OCI-M2 (cell line): ENCODE results near the gene NCAPH2.

ENCODE experiments used
- DNase-seq: peaks from one replicate; lab custom pipeline; 2025; ENCODE audit not compliant: unreplicated experiment; lab: John Stamatoyannopoulos, UW

The NCAPH2 gene

GRCh38 chr22:50507991-50508884 lies at the start of gene NCAPH2:
Gene NCAPH2, plus strand, starts transcription at chr22:50508224. Its CDS starts 114 bp downstream, at chr22:50508338.
- peak; percentile 52 for DNase-seq

- no peak for DNase-seq
Observed at GRCh38 chr22:50459016-50459415, 49.0 kb upstream of the NCAPH2 start.

GRCh38 chr22:50459496-50460140 lies 48.4 kb upstream of the NCAPH2 start:
- no peak for DNase-seq

GRCh38 chr22:50460938-50461337 lies 47.1 kb upstream of the NCAPH2 start:
- DNase-seq = no peak

GRCh38 chr22:50461536-50461935 lies 46.5 kb upstream of the NCAPH2 start:
- DNase-seq = no peak

DNA sequence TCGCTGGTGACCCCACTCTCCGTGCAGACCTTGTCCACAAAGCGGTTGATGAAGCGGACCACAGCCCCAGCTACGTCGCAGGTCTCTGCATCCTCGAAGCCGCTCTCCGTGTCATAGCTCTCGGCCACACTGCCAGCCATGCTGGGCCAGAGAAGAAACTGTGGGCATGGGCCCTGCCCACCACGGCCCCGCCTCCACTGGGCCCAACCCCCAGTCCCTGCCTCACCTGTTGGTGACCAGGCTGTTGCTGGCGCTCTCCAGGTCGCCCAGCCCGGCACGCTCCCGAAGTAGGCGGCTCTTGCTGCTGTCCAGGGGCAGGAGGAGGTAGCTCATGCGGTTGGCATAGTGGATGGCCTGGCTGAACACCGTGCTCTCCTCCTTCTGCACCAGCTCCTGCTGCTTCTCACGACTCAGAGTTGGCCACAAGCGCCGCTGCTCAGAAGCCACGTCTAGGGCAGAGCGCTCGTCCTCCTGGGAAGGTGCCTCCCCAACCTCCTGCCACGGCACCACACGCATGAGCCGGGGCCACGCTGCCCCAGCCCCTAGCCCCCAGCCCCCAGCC lies 46.0 kb upstream of the NCAPH2 start:
- no peak for DNase-seq

GRCh38 chr22:50463188-50463900 lies 44.7 kb upstream of the NCAPH2 start:
- no peak for DNase-seq

GRCh38 chr22:50464451-50464850 lies 43.6 kb upstream of the NCAPH2 start:
- no peak for DNase-seq

- no peak for DNase-seq
Observed at GRCh38 chr22:50465066-50465930, 42.7 kb upstream of the NCAPH2 start.

GRCh38 chr22:50467341-50467740 lies 40.7 kb upstream of the NCAPH2 start:
- no peak for DNase-seq

- DNase-seq = no peak
Observed at GRCh38 chr22:50467773-50468440, 40.1 kb upstream of the NCAPH2 start.

DNA sequence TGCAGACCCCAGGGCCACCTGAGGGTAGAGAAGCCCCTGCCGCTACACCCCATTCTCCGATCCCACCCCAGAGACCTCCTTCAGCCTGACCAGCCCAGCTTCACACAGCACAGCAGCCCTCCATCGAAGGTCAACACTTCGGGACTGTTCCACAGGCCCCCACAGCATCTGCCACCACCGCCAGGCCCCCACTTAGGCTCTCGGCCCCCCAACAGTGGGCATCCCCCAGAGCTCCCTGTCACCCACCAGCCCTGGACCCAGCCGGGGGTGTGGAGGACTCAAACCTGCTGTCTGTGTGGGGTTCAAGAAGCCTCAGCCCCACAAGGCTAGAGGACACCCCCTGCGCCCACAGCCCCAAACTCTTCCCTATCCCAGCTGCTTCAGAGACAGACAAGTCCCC lies 39.4 kb upstream of the NCAPH2 start:
- no peak for DNase-seq

DNA sequence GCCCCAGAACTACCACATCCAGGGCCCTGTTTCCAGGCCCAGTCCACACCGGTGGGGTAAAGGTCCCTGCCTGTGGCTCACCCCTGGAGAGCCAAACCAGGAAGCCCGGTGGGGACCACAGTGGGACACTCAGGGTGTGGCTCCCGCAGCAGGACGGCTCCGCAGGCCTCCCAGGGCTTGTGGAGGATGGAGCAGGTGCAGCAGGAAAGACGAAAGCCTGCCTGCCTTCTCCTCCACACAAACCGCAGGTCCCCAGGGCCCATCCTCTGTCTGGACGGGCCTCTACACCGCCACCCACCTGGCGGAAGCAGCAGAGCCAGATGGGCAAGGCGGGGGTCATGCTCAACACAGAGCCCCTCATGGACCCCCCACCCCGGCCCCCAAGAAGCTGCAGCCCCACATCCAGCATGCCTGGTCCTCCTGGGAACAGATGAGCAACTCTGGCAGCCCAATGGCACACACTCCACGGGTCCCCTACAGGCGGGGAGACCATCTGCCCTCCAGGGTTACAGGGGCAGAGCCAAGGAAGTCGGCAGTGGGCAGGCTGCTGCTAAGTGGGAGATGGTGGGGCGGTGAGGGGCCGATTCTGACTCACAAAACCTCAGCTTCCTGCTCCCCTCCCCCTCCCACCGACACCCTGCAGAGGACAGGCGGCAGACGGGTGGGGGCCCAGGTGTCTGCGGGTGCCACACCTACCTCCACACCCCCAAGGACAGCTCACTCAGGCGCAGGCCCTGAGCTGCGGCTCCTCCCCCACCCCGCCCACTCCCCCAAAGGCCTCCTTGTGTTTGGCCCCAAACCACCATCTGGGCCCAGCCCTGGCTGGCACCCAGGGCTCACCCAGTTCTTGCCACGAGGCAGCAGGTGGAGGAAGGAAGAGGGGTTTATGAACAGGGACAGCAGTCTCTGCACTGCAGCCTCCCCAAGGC lies 38.4 kb upstream of the NCAPH2 start:
- DNase-seq = no peak

DNA sequence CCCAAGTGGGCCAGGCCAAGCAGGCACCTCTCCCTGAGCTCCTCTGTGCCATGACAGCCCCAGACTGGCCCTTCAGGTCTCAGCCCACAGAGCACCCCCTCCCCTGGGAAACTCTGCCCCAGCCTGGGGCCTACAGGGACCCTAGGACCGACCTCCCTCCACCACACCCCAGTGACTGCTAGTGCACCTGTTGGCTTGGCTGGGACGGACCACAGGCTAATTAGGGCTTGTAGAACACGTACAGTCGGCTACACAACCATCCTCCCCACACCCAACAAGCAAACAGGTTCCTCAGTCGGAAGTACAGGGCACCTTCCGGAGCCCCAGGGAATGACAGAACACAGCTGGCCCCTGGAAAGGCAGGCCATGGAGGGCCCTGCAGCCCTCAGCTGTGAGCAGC lies 37.5 kb upstream of the NCAPH2 start:
- no peak for DNase-seq

DNA sequence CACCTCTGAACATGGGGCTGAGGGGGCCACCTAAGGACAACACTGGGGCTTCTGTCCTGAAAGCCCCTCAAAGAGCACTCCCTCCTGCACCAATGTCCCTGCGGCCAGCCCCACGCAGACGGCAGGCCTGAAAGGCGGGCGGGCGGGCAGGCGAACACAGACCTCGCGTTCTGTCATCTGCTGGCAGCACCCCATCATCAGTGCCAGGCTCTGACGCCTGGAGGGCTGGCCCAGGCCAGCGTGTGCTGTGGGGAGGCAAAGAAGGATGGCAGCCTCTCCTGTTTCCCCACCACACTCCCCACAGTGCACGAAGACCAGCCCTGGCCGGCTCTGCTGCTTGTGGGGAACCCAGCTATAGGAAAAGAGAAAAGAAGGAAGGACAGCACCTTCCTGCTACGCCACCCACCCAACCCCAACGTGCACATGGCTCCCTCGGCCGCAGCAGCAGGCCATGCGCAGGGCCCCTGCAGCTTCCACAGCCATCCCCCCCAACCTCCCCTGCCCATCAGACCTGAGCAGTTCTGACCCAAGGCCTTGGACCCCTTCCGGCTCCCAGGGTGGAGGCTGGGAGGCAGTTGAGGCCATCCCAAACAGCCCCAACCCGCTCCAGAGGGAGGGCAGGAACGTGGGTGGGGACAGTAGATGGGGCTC lies 36.7 kb upstream of the NCAPH2 start:
- no peak for DNase-seq

DNA sequence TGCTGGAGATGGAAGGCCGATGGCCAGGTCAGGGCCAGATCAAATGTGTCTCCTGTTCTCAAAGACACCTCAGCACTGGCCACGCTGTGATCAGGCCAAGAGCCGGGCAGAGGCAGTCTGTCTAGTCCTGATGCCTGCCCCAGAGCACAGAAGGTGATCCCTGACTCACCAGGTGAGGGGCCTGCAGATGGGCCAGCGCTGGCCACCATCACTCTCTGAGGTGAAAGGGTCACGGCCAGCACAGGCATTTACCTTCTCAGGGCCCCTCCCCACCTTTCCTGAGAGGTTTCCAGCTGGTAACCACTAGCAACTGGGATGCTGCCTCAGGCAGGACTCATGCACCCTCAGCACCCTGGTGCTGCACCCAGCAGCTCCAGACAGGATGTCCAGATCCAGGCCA lies 36.1 kb upstream of the NCAPH2 start:
- no peak for DNase-seq

- DNase-seq = no peak
Observed at GRCh38 chr22:50473088-50473487, 34.9 kb upstream of the NCAPH2 start.
